Measurements from ENCODE around the gene CLDN19. TPM values are rescaled to one million over a fixed set of nuclear protein-coding genes. Genes with fewer than 3 reads are reported as not detected.
"Not testable (repeated sequence)": the region's sequence is repeated elsewhere in the genome, so short reads cannot be mapped to it uniquely, and the experiment has no call there.

Gene CLDN19
- total and polyA plus RNA-seq, 2 of the 8 experiments (the other 6 are each of a cell fraction or from before 2014, with no cell fraction given), result 9.7 to 17.2 TPM

- TF ChIP-seq CTCF (IDR thresholded peaks at IDR 0.05; ENCODE audit: control extremely low read depth in 1 of 3, insufficient read depth in 1 of 3, low read depth in 1 of 3, low read length in 3 of 3), result no peak
- TF ChIP-seq BRCA1 (IDR thresholded peaks at IDR 0.05; ENCODE audit: low read depth, low read length), result no peak
- no peak for TF ChIP-seq GABPA (IDR thresholded peaks at IDR 0.05; ENCODE audit: borderline replicate concordance, insufficient read depth, low read length)
- no peak for TF ChIP-seq SP1 (IDR thresholded peaks at IDR 0.05; ENCODE audit: low read depth, low read length)
- TF ChIP-seq GTF2F1 (IDR thresholded peaks at IDR 0.05; ENCODE audit: borderline replicate concordance, low read depth, low read length), result no peak
Measured at GRCh38 chr1:42723511-42723910, 16.5 kb downstream of the CLDN19 start (continued).

GRCh38 chr1:42722403-42722802 is 17.6 kb downstream of the CLDN19 start:
- H3K23me2 ChIP-seq (ENCODE audit: low read depth, low read length); H3K27ac ChIP-seq (ENCODE audit: low read depth, low read length); H3K18ac ChIP-seq (ENCODE audit: extremely low read depth, low read length); FAIRE-seq; H2AFZ ChIP-seq (ENCODE audit: low read length); H3K27me3 ChIP-seq (replicated peaks in 1 of 4; ENCODE audit: control insufficient read depth in 3 of 4, extremely low read depth in 1 of 4, insufficient read depth in 3 of 4, low read length in 3 of 4); H3K56ac ChIP-seq (replicated peaks; ENCODE audit: insufficient read length, low read depth, low read length); H2AK5ac ChIP-seq (ENCODE audit: low read depth, low read length); H3K4me3 ChIP-seq (ENCODE audit: extremely low read depth in 1 of 4, insufficient read depth in 2 of 4, low read depth in 3 of 4, low read length in 4 of 4); H2BK120ac ChIP-seq (replicated peaks; ENCODE audit: low read depth, low read length); H3K79me1 ChIP-seq (ENCODE audit: low read depth, low read length); H3K36me3 ChIP-seq (ENCODE audit: control insufficient read depth in 2 of 4, insufficient read depth in 4 of 4, low read length in 3 of 4); H2BK12ac ChIP-seq (ENCODE audit: low read depth, low read length); H2BK20ac ChIP-seq (ENCODE audit: low read length); H3K4ac ChIP-seq (replicated peaks; ENCODE audit: insufficient read length, low read depth, low read length); H4K5ac ChIP-seq (ENCODE audit: insufficient read length, low read depth, low read length); H3K23ac ChIP-seq (ENCODE audit: insufficient read length); H3K14ac ChIP-seq (ENCODE audit: insufficient read length); H3K4me2 ChIP-seq (ENCODE audit: insufficient read depth in 1 of 2, low read depth in 2 of 2, low read length in 2 of 2); H3K9ac ChIP-seq (replicated peaks in 1 of 4; ENCODE audit: extremely low read depth in 1 of 4, low read depth in 3 of 4, low read length in 3 of 4); H2BK5ac ChIP-seq (ENCODE audit: low read depth, low read length); H4K91ac ChIP-seq (replicated peaks; ENCODE audit: insufficient read length, low read length); H3K79me2 ChIP-seq (ENCODE audit: control insufficient read depth in 1 of 2, insufficient read depth in 2 of 2, low read length in 2 of 2); H3K9me3 ChIP-seq (ENCODE audit: insufficient read depth in 2 of 2, low read depth in 1 of 2, low read length in 1 of 2); H2BK15ac ChIP-seq (ENCODE audit: low read length); H4K8ac ChIP-seq (ENCODE audit: extremely low read depth, insufficient read depth, low read length); DNase-seq (ENCODE audit: low read depth in 1 of 2, low spot score in 2 of 2); H3K4me1 ChIP-seq (replicated peaks in 1 of 4; ENCODE audit: control insufficient read depth in 3 of 4, insufficient read depth in 4 of 4, low read length in 3 of 4); H4K20me1 ChIP-seq (replicated peaks in 1 of 2; ENCODE audit: control insufficient read depth in 1 of 2, insufficient read depth in 2 of 2, low read length in 2 of 2): not testable (repeated sequence)
- CTCF ChIA-PET (ENCODE audit: partially characterized antibody), result interaction anchor here (0.7 kb wide), 1 partner anchor 1831 kb away, joined by 3 read pairs; no protein-coding TSS in a partner anchor
- POLR2A ChIA-PET (ENCODE audit: partially characterized antibody), result interaction anchor here (1.0 kb wide), 1 partner anchor 302 kb away, joined by 3 read pairs; no protein-coding TSS in a partner anchor
- 100% methylated on average over 1 of the region's 2 CpGs; no CpG with 5 or more reads in 1 of the 2 experiments for WGBS, 2 experiments (ENCODE audit: extremely low coverage in 1 of 2, insufficient coverage in 1 of 2, insufficient read length in 1 of 2, insufficient replicate concordance in 2 of 2, low coverage in 1 of 2, low lambda C conversion rate in 2 of 2, missing lambda C conversion rate in 1 of 2)

All from H1 (cell line).